Mononuclear cell (primary cell): ENCODE measurements around the gene PPT2. TPM values are rescaled to one million over a fixed set of nuclear protein-coding genes. Genes with fewer than 3 reads are reported as not detected.
"Not testable (repeated sequence)": the region's sequence is repeated elsewhere in the genome, so short reads cannot be mapped to it uniquely, and the experiment has no call there.

Experiments used
- H3K27me3 ChIP-seq: 2 replicates; pipeline ENCODE4 v1.6.0; 2011; ENCODE audit warnings: low read length, control low read depth; ENCODE audit not compliant: insufficient read depth
- H3K4me1 ChIP-seq: 2 replicates; pipeline ENCODE4 v1.5.1; 2011; ENCODE audit warnings: mild to moderate bottlenecking, low read length, control low read depth; ENCODE audit not compliant: insufficient read depth
- H3K4me3 ChIP-seq: 2 replicates; pipeline ENCODE4 v1.5.1; 2011; ENCODE audit warnings: mild to moderate bottlenecking, low read length, moderate library complexity
- H3K9me3 ChIP-seq: 2 replicates; pipeline ENCODE4 v1.5.1; 2011; ENCODE audit warnings: low read depth, mild to moderate bottlenecking, control low read depth, low read length
- total RNA-seq: library from RNA; depleted of rRNA; stranded (reverse); fragments of >200 nt; gene quantifications from one replicate; pipeline ENCODE4 v1.2.3, GENCODE V29; 2012

The PPT2 gene
- total RNA-seq, 1 donor: 6.0 TPM

DNA sequence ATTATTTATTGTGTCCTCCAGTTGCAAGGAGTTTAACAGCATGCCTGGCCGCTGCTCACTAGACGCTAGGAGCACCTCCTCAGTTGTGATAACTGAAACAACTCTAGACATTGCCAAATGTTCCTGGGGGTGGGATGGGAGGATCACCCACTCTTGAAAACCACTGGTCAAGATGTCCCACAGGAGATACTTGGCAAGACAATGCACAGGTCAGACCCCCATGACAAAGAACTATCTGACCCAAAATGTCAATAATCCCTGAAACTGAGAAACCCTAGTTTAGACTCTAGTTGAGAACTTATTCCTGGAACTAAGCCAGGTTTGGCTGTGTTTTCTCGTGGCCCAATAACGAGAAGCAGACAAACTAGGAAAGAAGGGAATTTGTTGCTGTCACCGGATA, 14.4 kb upstream of the PPT2 start:
- Histone ChIP-seq H3K4me1 (no peaks in the 10 kb centered on the region), H3K9me3 (no peaks in the 10 kb centered on the region), H3K4me3 (no peak overlapping the region), H3K27me3 (no peaks in the 10 kb centered on the region)

DNA sequence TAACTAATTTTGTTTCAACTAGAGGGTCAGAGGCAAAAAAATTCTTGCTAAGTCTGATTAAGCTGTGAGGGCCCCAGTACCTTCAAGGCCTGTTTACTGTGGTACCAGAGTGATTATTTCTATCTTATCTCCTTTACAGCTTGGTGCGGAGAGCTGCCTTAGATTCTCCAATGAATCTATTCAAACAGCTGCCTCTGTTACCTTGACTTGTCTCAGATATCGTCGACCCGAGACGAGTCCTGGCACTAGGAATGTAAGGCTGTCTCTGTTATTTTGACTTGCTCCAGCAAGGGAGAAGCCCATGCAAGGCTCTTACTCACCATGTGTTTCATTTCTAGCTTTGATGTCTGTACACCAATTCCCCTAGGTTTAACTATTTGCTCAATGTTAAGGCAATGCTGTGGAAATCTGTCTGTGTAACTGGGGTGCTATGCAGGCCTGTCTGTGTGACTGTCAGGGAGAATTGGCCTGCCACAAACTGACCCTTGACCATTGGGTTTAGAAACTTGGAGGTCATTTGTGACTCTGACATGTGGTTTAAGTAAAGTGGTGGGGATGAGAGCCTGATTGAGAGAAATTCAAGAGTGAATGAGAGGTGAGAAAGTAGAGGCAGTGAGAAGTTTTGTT, 13.4 kb upstream of the PPT2 start:
- no peaks in the 10 kb centered on the region for H3K27me3 ChIP-seq
- H3K4me3 ChIP-seq: no peak overlapping the region
- no peaks in the 10 kb centered on the region for H3K9me3 ChIP-seq
- H3K4me1 ChIP-seq: no peaks in the 10 kb centered on the region

DNA sequence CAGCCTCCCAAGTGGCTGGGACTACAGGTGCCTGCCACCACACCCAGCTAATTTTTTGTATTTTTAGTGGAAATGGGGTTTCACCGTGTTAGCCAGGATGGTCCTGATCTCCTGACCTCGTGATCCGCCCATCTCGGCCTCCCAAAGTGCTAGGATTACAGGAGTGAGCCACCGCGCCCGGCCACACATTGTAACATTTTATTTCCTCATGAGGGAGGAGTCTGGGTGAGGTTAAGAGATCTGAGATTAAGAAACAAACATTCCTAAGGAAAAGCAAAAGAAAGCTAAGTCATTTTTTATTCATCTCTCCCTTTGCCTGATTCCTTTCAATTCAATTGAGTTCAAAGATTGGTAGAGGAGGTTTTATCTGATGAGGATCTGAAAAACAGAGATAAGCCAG, 9.7 kb upstream of the PPT2 start:
- not testable (repeated sequence) for H3K4me3 ChIP-seq, H3K9me3 ChIP-seq
- Histone ChIP-seq H3K4me1 (peaks cover 13% of the 10 kb centered on the region), H3K27me3 (peaks cover 17% of the 10 kb centered on the region)

- Histone ChIP-seq H3K27me3 (peaks cover 31% of the 10 kb centered on the region), H3K4me3 (no peak overlapping the region), H3K4me1 (peaks cover 15% of the 10 kb centered on the region), H3K9me3 (no peaks in the 10 kb centered on the region)
These were observed 7.7 kb upstream of the PPT2 start for GRCh38 chr6:32146287-32146686.

GRCh38 chr6:32146687-32147086, 7.3 kb upstream of the PPT2 start:
- peaks cover 33% of the 10 kb centered on the region for H3K27me3 ChIP-seq
- H3K4me3 ChIP-seq: no peak overlapping the region
- H3K4me1 ChIP-seq: peaks cover 15% of the 10 kb centered on the region
- no peaks in the 10 kb centered on the region for H3K9me3 ChIP-seq

DNA sequence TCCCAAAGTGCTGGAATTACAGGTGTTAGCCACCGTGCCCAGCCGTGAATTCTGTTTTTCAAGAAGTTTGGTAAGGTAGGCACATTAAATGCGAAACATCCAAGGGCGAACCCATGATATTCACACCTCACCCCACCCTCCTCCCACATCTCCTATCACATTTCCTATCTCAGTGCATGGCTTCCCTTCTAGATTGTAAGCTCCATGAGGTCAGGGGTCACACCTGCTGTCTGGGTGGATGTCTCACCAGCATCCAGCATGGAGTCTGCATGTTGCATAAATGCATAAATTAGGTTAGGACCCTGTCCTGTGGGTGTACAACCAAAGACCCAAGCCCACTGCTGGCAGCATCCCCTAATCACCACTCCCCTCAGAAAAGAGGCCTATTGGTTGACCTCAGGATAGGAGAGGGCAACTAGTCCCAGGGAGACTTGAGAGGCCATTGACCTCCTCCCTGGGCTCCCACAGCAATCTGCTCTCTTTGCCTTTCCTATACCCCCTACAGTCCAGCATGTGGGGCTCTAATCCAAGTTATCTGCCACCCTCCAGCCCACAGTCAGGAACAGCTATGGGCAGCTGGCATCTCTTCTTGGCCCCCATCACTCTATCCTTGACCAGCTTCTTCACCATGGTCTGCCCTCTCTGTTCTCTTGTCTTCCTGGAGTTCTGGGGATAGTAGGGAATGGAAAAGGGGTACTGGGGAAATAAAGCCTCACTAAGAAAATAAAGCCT, 6.4 kb upstream of the PPT2 start:
- no peak overlapping the region for H3K4me3 ChIP-seq
- peaks cover 20% of the 10 kb centered on the region for H3K4me1 ChIP-seq
- peaks cover 39% of the 10 kb centered on the region for H3K27me3 ChIP-seq
- no peaks in the 10 kb centered on the region for H3K9me3 ChIP-seq

DNA sequence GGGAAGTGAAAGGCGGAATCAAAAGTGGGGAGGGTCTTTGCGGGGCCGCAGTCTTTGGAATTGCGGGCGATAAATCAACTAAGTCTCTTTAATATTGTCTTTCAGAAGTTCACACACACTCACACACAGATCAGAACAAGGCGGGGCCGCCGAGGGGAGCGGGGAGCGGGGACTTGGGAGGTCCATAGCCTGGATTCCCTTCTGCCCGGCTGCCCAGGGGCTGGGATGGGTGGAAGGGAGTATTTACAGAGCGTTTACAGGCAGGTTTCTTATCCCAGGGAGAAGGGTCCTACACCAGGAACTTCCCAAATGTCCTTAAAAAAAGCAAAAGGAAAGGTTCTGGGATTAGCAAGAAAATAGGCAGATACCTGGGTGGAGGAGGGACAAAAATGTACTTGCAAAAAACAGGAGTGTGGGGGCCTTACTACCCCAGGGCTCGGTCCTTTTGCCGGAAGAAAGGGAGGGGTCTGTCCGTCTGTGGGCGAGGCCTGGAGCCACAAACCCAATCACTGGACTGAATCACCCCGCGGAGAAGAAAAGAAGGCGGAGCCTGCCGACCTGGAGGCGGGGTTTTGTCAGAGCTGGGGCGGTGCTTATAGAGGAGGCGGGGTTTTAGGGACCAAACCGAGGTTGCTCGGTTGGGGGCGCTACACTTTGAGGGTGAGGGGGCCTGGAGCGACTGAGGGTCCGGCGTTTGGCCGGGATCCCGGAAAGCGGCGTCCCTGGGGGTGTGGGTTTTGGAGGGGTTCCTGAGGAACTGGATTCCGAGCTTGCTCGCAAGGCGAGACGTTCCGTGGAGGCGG, 5.5 kb upstream of the PPT2 start:
- peak overlapping the region; percentile 34 for H3K4me3 ChIP-seq
- no peaks in the 10 kb centered on the region for H3K9me3 ChIP-seq
- peaks cover 24% of the 10 kb centered on the region for H3K4me1 ChIP-seq
- H3K27me3 ChIP-seq: peaks cover 46% of the 10 kb centered on the region

GRCh38 chr6:32149092-32149755, 4.7 kb upstream of the PPT2 start:
- Histone ChIP-seq H3K9me3 (no peaks in the 10 kb centered on the region), H3K4me1 (peaks cover 30% of the 10 kb centered on the region), H3K4me3 (peak overlapping the region; percentile 34), H3K27me3 (peaks cover 46% of the 10 kb centered on the region)

- Histone ChIP-seq H3K4me1 (peaks cover 40% of the 10 kb centered on the region), H3K4me3 (no peak overlapping the region), H3K9me3 (no peaks in the 10 kb centered on the region), H3K27me3 (peaks cover 46% of the 10 kb centered on the region)
These were observed 3.7 kb upstream of the PPT2 start for GRCh38 chr6:32149932-32150870.

GRCh38 chr6:32151181-32151862, 2.6 kb upstream of the PPT2 start:
- Histone ChIP-seq H3K27me3 (peaks cover 46% of the 10 kb centered on the region), H3K4me3 (no peak overlapping the region), H3K4me1 (peaks cover 46% of the 10 kb centered on the region)

GRCh38 chr6:32151863-32152768, 1.8 kb upstream of the PPT2 start, which contains the start of gene PRRT1:
Gene PRRT1 (minus strand): TSS chr6:32151939. CDS start chr6:32151827, 112 bp downstream.
- Histone ChIP-seq H3K4me1 (peaks cover 46% of the 10 kb centered on the region), H3K27me3 (peaks cover 46% of the 10 kb centered on the region), H3K9me3 (no peaks in the 10 kb centered on the region), H3K4me3 (no peak within 1 kb of the TSS)

More at GRCh38 chr6:32151181-32151862, 2.6 kb upstream of the PPT2 start:
- H3K9me3 ChIP-seq: no peaks in the 10 kb centered on the region

GRCh38 chr6:32152769-32153563, 975 bp upstream of the PPT2 start:
- no peak overlapping the region for H3K4me3 ChIP-seq
- H3K9me3 ChIP-seq: no peaks in the 10 kb centered on the region
- peaks cover 45% of the 10 kb centered on the region for H3K4me1 ChIP-seq
- H3K27me3 ChIP-seq: peaks cover 40% of the 10 kb centered on the region
